Stimulated activated CD4-positive, alpha-beta T cell treated with anti-CD3 and anti-CD28 coated beads, TNF-alpha, amount 100 ng/mL, for 1 hour (primary cell): ENCODE measurements around the gene HIVEP1.

ENCODE experiments used
- DNase-seq, 3 donors: peaks; one replicate each; pipeline ENCODE4 v3.0.0-alpha.2; 2020; ENCODE audit warnings: low read depth in 3 of 3, low spot score in 1 of 3

HIVEP1 gene

DNA sequence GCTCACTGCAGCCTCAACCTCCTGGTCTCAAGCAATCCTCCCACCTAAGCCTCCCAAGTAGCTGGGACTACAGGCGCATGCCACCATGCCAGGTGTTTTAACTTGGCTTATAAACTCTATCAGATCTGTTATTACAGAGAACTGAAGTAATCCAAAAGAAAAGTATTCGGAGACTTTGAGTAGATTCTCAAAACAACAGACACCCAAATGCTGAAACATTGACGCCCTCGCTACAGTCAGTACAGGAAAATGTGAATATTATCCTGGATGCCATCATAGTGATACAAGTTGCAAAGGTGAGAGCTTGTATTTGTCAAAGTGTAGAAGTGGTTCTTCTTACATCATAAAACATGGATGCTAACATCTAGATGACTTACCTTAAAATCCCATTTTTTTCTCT lies 169.4 kb downstream of the HIVEP1 start:
- DNase-seq, result no peak

DNA sequence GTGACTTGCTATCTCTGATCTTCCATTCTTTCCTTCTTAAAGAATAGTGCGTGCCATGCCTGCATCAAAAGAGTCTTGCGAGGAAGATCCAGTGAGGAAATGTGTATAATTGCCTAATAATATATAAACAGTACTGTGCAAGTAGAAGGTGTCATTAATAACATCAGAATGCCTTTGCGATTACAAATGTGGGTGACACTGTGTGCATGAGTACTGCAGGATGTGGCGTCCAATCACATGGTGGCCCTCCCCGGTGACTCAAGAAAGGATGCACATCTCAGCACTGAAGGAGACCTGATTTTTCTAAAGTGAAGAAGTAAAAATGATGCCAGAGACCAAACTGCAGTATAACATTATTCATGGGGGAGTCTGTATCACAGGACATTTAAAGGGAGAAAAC lies 170.6 kb downstream of the HIVEP1 start:
- DNase-seq, result no peak

DNA sequence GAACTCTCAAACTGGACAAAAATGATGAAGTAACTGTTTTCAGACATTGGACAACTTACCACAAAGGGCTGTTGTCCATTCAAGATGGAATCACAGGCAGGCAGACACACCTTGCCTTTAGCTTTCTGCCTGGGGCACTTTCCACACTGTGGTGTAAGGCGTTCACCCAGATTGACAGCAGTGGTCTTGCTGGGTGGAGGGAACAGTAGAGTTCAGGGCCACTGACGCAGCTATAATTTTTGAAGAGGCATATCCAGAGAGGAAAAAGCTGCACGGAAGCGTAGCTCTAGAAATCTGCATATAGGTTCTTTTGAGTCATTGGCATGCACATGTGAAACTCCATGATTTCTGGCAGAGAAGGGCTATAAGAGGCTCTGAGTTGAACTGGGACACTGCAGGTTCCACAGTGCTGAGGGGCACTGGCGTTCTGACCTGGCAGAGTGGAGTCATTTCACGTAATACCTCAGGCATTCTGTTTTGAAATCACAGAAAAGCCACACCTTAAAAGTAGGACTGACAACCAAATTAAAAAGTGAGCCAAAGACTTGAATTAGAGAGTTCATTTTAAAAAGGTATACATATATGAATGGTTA lies 173.1 kb downstream of the HIVEP1 start:
- no peak for DNase-seq

DNA sequence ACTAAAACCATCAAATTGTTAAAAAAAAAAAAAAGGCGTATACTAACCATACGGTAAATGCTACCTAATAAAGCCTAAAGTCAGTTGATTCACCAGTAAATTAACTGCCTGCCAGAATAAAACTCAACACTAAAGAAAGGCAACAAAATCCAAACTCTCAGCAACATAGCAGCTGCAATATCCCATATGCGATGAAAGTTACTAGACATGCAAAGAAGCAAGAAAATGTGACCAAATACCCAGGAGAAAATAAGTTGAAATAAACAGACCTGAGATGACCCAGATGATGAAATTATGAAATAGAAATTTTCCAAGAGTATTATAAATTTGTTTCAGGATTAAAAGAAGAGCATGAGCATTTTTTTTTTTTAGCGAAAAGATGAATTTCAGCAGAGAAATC lies 174.4 kb downstream of the HIVEP1 start:
- no peak for DNase-seq

GRCh38 chr6:12189150-12189549 lies 177.0 kb downstream of the HIVEP1 start:
- DNase-seq, result no peak

DNA sequence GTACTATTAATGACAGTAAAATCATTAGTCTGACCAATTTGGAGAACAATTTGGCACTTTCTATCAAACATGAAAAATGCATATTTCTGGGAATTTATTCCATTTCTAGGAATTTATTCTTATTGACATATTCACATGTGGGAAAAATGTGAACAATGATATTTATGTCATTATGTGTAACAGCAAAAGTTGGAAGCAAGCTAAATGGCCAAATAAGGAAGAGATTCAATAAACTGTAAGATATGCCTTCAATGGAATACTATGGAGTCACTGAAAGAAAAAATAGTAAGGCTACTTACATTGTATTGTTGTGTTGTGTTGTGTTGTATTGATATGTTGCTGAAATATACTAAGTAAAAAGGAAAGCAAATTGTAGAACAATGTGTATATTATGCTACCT lies 177.5 kb downstream of the HIVEP1 start:
- DNase-seq, result no peak

DNA sequence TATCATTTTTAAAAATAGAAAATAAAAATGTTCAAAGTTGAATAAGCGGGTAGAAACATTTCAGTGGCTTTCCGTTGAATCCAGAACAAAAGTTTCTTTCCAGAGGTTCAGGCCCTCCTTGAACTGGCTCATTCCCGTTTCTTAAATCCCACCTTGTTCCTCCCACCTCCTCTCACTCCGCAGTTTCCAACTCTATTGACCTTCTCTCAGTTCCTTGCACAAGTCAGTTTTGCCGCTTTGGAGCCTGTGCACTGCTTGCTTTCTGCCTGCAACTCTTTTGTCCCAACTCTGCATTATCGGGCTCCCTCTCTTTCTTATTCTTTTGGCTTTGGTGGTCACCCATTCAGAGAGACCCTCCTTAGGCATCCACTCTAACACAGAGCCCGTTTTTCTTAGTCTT lies 178.1 kb downstream of the HIVEP1 start:
- no peak for DNase-seq

DNA sequence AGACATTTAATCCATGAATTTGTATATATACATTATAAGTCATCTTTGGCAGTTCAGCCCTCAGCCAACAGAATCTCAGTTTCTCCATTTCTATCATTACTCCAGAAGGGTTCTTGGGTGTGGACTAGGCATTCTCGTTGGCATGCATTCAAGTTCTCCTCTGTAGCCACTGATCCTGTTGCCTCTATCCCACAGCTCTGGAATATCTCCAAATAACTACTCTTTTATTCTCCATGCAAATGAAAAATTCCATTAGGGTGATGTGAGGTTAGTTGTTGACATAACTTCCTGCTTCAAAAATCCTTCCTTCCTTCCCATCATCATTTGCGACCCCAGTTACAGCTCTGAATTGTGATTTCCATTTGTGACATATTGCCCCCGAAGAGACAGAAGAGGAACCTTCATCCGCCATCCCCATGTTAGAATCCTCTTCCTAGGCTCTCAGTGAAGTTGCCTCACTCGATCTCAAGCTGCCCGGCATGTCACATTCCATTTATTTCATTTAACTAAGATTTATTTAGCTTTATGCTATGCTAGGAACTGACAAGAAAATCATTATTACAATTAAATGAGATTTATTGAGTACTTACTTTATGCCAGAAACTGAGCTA lies 184.3 kb downstream of the HIVEP1 start:
- no peak for DNase-seq

GRCh38 chr6:12198851-12199250 lies 186.7 kb downstream of the HIVEP1 start:
- no peak for DNase-seq

DNA sequence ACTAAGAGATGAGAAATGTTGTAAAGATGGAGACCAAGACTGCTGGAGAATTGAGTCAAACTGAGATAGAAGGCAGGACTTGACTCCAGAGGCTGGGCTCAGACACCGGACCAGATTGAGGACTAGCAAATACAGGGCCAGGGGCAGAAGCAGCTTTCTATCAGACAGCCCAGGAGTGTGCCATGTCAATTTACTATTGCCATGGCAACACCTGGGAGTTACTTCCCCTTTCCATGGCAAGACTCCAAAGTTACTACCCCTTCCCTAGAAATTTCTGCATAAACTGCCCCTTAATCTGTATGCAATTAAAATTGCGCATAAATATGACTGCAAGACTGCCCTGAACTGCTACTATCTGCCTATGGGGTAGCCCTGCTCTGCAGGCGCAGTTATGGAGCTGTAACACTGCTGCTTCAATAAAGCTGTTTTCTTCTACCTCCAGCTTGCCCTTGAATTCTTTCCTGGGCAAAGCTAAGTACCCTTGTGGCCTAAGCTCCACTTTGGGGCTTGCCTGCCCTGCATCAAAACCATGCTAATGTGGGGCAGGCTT lies 188.0 kb downstream of the HIVEP1 start:
- no peak for DNase-seq

GRCh38 chr6:12200761-12201160 lies 188.6 kb downstream of the HIVEP1 start:
- DNase-seq, result no peak

DNA sequence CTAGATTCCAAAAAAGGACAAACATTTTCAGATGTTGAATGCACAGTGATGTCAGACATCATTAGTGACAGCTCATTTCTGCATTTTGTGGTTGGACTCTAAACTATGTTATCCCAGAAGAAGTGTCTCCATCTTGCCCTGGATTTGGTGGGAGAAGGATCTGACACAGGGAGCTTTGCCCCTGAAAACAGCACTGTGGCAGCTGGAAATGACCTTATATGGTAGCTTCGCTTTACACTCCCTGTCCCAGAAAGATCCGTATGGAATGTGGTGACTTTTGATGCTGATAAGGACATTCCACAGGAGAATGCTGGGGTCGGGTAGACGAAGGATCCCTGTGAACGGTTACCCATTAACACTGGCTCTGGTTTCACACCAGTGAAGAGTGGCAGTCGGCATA lies 190.9 kb downstream of the HIVEP1 start:
- DNase-seq, result no peak

DNA sequence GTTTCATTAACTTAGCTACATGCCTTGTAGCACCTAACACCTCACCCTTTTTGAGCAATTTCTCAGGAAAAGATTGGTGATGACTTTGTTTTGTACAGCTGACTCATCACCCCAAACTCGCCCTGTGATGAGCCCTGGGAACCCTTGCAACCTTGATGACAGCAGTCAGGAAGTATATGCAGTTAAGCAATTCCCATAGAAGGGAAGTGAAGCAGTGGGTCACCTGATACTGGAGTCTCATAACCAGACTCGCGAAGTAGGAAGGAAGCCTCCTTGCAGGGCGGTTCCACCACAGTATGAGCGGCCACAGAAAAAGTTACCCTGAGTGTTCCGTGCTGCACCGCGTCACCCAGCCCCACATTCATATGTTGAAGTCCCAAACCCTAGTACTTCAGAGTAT lies 196.1 kb downstream of the HIVEP1 start:
- no peak for DNase-seq

GRCh38 chr6:12208673-12209072 lies 196.6 kb downstream of the HIVEP1 start:
- DNase-seq, result no peak
